Measurements from ENCODE around the gene HELZ.

HELZ gene

GRCh38 chr17:67196422-67196821, 48.6 kb downstream of the HELZ start:
- no peak for DNase-seq (ENCODE audit: low read depth, low spot score)

DNA sequence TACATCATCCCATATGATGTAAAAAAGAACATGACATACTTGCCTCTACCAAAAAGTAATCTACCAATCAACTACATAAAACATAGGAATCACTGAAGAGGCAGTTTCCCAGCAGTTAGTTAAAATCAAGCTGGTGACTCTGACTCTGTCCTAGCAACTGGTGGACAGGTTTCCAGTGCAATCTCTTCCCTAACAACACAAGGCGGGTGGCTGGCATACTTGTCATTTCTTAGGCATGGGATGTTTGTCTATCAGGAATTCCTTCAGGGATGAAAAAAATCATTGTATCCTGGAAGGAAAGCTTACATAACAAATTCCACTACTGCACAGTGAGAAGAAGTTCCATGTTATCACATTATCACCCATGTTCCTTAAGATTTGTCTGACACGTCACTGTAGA, 50.9 kb downstream of the HELZ start:
- no peak for DNase-seq (ENCODE audit: low read depth, low spot score)

- no peak for DNase-seq (ENCODE audit: low read depth, low spot score)
Observed at GRCh38 chr17:67187927-67188326, 57.1 kb downstream of the HELZ start.

DNA sequence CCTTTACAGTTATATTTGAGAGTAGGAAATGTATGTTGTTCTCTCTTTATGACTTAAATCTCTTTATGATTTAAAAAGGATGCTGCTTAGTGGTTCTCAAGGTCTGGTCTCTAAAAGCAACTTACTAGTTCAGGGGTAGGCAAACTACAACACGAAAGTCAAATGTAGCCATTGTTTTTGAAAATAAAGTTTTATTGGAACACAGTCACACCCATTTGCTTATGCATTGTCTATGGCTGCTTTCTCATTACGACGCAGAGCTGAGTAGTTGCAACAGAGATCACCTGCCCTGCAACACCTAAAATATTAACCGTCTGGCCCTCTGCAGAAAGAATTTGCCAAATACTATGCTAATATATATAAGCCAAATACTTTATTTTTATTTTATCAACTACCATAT, 58.2 kb downstream of the HELZ start:
- no peak for DNase-seq (ENCODE audit: low read depth, low spot score)

DNA sequence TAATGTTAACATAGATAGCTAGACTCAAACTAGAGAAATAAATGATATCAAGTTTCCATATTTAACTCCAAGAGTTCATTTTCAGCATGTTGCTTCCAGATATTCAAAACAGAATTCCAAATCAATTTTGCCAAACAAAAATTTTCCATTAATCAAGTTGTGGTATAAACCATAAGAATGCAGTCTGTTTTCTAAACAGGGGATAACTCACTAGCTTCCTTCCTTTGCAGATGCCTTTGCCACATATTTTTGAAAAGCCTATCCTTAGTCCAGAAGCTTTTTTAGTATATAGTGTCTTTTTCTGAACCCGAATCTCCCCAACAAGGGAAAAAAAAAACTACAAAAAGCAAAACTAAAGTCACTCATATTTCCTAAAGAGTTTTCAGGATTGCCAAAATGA, 61.5 kb downstream of the HELZ start:
- no peak for DNase-seq (ENCODE audit: low read depth, low spot score)

- DNase-seq (ENCODE audit: low read depth, low spot score): no peak
Observed at GRCh38 chr17:67181825-67182224, 63.2 kb downstream of the HELZ start.

- no peak for DNase-seq (ENCODE audit: low read depth, low spot score)
Observed at GRCh38 chr17:67180275-67180674, 64.7 kb downstream of the HELZ start.

GRCh38 chr17:67178555-67178954, 66.4 kb downstream of the HELZ start:
- DNase-seq (ENCODE audit: low read depth, low spot score): no peak

DNA sequence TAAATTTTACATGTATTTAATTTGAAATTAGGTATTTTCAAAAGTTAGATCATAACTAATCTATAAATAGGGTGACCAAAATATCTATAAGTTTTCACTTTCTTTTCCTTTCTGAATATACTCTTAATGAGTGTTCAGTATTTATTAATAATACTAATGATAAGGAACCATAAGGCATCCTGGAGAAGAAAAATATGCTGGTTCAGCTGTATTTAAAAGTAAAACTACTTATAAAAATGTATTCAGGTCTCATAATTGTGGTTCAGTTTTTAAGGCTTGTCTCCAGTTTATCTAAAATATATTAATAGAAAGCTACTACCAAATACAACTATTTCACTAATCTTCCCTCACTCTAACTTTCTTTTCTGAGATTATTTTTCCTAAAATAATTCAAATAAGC, 67.3 kb downstream of the HELZ start:
- DNase-seq (ENCODE audit: low read depth, low spot score): no peak

- no peak for DNase-seq (ENCODE audit: low read depth, low spot score)
Observed at GRCh38 chr17:67174190-67174589, 70.8 kb downstream of the HELZ start.

GRCh38 chr17:67171560-67171959, 73.4 kb downstream of the HELZ start:
- no peak for DNase-seq (ENCODE audit: low read depth, low spot score)

DNA sequence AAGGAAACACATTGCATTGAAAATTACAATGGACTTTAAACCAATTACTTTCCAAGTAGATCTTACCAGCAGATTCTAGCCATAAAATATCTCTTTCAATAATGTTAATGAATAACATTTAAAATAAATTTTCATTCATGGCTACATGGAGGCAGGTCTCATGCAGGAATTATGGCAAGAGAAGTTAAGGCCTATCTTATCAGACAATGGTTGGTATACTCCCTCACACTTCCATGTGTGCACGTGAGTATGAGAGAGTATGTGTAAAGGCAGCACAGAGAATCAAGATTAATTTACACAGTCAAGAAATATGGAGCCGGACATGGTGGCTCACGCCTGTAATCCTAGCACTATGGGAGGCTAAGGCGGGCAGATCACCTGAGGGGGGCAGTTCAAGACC, 76.5 kb downstream of the HELZ start:
- DNase-seq (ENCODE audit: low read depth, low spot score): no peak

- DNase-seq (ENCODE audit: low read depth, low spot score): no peak
Observed at GRCh38 chr17:67165201-67165600, 79.8 kb downstream of the HELZ start.

DNA sequence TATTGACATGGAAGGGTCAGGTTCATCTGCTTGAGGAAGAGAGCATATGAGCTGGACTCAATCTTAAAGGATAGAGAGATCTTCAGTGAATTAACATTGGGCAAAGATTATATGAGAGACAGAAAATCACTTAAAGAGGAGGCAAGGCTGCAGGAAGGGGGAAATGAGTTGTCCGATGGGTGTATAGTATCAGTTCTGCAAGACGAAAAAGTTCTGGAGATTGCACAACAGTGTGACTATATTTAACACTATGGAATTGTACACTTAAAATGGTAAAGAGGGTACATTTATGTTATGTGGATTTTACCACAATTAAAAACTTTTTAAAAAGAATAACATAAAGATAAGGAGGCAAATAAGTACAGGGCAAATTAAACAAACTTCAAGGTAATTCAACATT, 80.7 kb downstream of the HELZ start:
- DNase-seq (ENCODE audit: low read depth, low spot score): no peak

DNA sequence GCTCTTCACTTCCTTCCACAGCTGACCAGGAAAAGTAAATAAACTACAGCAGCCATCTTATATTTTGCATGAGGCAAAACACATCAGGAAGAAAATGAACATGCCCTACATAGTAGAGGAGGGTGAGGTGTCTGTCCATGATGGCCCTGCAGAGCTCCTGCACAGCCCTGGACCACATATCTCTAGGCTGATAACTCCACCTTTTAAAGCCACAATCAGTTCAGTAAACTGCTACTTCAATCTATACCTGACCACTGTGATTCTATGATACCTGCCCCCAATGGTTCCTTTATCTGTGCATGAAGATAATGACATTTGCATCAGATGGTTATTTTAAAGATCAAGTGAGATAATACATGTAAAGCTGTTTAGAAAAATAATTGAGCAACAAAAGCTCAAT, 82.2 kb downstream of the HELZ start:
- DNase-seq (ENCODE audit: low read depth, low spot score): no peak

- no peak for DNase-seq (ENCODE audit: low read depth, low spot score)
Observed at GRCh38 chr17:67161573-67161972, 83.4 kb downstream of the HELZ start.

- DNase-seq (ENCODE audit: low read depth, low spot score): no peak
Observed at GRCh38 chr17:67160791-67161190, 84.2 kb downstream of the HELZ start.

DNA sequence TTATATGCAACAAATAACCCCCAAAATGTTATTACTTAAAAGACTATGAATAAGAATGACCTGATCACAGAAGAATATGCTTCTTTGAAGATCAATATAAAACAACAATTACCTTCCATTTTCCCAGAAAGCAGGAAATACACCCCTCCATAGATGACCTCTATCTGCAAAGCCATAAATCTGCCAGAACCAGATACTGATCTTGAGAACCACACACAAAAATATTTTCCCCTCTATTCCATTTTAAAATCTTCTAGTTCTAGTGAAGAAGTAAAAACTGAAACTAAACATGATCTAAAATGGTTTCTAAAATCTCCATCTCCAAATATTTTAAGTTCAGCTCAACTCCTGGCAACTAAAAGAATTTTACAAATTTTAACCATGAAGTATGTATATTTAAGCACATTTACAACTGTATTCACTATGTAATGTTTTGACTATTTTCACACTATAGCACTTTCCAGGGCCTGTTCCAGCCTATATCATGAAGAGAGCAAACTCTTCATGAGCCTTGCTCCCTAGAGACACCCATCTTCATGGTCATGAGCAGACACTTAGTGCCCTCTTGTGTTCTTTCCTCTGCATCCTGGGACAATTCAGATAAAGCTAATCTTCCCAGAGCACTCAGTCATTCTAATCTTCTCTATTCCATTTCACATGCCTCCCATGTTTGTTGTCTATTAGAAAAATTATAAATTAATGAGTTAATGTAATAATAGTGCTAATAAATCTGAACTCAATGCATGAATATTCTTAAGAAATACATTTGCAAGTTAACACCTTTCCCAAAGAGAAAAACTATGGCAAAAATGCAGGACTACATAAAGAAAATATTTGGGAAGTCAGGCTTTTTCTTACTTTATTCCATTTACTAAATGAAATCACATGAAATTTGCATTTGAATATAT, 87.0 kb downstream of the HELZ start:
- DNase-seq (ENCODE audit: low read depth, low spot score): no peak

GRCh38 chr17:67156269-67157199, 88.5 kb downstream of the HELZ start:
- no peak for DNase-seq (ENCODE audit: low read depth, low spot score)

- DNase-seq (ENCODE audit: low read depth, low spot score): no peak
Observed at GRCh38 chr17:67152824-67153223, 92.2 kb downstream of the HELZ start.

DNA sequence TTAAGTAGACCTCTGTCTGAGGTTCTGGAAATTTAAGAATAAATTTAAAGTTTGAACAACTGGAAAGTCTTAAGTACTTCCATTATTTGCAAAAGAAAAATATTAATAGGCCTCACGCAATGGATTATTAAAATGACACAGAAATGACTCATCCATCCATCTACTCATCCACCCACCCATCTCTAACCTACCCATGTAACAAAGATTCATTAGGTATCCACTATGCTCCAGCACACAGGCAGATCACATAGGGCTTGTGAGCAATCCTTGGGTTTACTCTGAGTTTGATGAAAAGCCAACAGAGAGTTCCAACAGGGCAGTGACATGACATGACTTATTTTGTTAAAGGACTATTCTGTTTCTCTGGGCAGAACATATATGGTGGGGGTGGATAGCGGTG, 93.3 kb downstream of the HELZ start:
- no peak for DNase-seq (ENCODE audit: low read depth, low spot score)

DNA sequence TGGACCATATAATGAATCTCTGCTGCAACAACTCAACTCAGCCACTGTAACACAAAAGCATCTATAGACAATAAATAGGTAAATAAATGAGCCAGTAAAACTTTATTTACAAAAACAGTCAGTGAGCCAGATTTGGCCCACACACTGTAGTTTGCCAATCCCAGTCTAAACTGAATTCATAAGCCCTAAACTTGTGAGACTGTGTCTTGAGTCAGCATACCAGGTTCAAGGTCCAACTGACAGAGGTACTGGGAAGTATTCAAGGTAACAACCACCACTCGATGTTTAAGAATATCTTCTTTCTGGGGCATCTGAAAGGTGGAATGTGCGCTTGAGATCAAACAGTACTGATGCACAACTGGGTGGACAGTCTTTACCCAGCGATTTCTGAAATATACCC, 94.2 kb downstream of the HELZ start:
- DNase-seq (ENCODE audit: low read depth, low spot score): no peak

GRCh38 chr17:67148352-67148751, 96.6 kb downstream of the HELZ start:
- DNase-seq (ENCODE audit: low read depth, low spot score): no peak

Measured in smooth muscle cell of the brain vasculature (primary cell).